Hematopoietic multipotent progenitor cell treated with erythropoietin and hydrocortisone succinate and interleukin-3 and kit ligand, for 6 days (in vitro differentiated cells): ENCODE data around the gene KHNYN.
"Not testable (repeated sequence)": the region's sequence is repeated elsewhere in the genome, so short reads cannot be mapped to it uniquely, and the experiment has no call there.

Experiments used
- DNase-seq: peaks from one replicate; pipeline ENCODE4 v3.0.0-alpha.2; 2015

KHNYN gene

DNA sequence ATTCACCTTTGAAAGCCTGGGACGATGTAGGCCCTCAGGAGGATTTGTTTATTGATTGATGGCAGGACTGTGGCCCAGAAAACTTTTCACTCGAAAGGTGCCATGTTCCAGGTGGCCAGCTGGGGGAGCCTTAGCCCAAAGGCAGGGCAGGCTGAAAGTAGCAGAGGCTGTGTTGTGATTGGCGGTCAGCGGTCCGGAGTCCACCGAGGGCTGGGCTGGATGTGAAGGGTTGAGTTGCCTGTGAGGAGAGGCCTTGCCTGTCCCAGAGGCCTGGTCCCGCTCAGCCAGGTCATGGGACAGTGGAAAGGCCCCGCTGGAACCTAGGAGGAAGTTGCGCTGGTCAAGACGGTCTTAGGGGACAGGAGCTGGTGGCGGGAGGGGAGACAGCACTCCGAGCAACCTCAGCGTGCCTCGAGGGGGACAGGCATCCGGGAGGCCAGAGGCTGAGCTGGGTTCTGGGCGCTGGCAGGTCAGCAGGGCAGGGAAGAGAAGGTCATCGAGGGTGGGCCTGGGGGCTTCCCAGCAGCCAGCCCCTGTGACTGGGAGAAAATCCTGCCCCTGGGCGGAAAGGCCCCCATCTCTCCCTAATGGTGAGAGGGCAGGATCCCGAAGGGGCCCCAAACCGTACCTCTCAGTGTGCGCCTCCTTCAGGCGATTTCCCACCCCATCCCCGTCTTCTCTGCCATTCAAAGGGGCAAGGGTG lies 52.0 kb downstream of the KHNYN start:
- peak; percentile 64 for DNase-seq

DNA sequence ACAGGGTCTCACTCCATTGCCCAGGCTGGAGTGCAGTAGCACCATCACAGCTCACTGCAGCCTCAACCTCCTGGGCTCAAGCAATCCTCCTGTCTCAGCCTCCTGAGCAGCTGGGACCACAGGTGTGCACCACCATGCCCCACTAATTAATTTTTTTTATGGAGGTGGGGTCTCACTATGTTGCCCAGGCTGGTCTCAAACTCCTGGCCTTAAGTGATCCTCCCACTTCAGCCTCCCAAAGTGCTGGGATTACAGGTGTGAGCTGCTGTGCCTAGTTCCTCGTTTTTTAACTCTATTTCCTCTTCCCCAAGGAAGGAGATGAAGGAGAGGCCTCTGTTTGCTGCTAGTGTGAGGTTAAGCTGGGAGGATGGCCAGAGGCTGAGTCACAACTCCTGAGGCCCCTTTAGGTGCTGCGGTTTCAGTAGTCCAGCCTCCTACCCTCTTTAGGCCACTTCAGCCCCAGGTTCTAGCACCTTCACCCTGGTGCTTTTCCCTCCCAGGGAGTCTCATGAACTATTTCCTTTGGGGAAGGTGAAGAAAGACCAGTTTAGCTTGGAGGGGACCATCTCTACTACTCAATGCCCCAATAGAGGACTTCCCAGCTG lies 53.0 kb downstream of the KHNYN start:
- DNase-seq: not testable (repeated sequence)

DNA sequence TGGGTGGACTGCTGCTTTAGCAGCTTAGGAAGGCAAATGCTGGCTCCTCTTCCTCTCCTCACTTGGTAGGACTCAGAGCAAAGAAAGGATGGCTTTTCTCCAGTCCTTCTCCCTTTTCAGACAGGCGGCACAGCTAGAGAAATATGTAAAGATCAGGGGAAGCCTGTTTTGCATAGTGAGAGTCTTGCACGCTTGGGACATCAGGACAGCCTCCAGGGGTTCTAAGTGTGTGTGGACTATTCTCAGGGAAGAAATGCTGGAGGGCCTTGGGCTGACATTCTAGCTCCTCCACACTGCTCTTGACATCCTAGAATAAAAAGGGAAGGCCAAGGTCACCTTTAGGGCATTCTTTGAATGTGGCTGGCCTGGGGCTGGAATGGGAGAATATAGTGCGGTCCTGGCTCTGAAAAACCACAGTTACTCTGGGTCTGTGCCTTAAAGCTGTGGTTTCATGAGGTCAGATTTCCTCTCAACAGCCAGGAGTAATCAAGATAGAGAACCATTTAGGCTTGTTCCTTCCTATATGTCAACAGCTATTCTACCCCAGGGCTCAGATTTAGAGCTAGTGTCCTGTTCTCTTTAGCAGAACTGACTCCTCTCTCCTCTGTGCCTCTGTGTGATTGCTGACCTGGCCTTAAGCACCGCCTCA lies 54.0 kb downstream of the KHNYN start:
- peak; percentile 73 for DNase-seq
